H9 (cell line): Measurements from ENCODE around the gene TMPRSS6. TPM values are rescaled to one million over a fixed set of nuclear protein-coding genes. Genes with fewer than 3 reads are reported as not detected.

ENCODE experiments used
- DNase-seq: peaks from one replicate; pipeline ENCODE4 v3.0.0-alpha.2; 2017
- H2AFZ ChIP-seq: one replicate; pipeline ENCODE4 v1.6.1; 2013; ENCODE audit warnings: mild to moderate bottlenecking, low read length, control low read depth, moderate library complexity
- H2AK5ac ChIP-seq: 2 replicates; pipeline ENCODE4 v1.6.1; 2013; ENCODE audit warnings: low read length, control low read depth, mixed read lengths; ENCODE audit not compliant: insufficient read length
- H2BK120ac ChIP-seq: one replicate; pipeline ENCODE4 v1.6.1; 2013; ENCODE audit warnings: low read depth, mild to moderate bottlenecking, low read length, control low read depth, inconsistent platforms; ENCODE audit not compliant: poor library complexity, severe bottlenecking
- H2BK12ac ChIP-seq: 2 replicates; pipeline ENCODE4 v1.6.1; 2013; ENCODE audit warnings: low read length, control low read depth, mixed read lengths, low read depth; ENCODE audit not compliant: insufficient read length
- H2BK15ac ChIP-seq: 2 replicates; pipeline ENCODE4 v1.6.1; 2013; ENCODE audit warnings: low read depth, low read length, control low read depth
- H2BK20ac ChIP-seq: one replicate; pipeline ENCODE4 v1.6.1; 2013; ENCODE audit warnings: low read depth, mild to moderate bottlenecking, low read length, control low read depth, inconsistent platforms; ENCODE audit not compliant: poor library complexity, severe bottlenecking
- H2BK5ac ChIP-seq: 2 replicates; pipeline ENCODE4 v1.6.1; 2013; ENCODE audit warnings: low read length, control low read depth, mixed read lengths; ENCODE audit not compliant: insufficient read length
- H3K14ac ChIP-seq: 2 replicates; pipeline ENCODE4 v1.6.1; 2013; ENCODE audit warnings: low read length, control low read depth; ENCODE audit not compliant: insufficient read depth
- H3K18ac ChIP-seq: 2 replicates; pipeline ENCODE4 v1.6.1; 2013; ENCODE audit warnings: low read depth, mild to moderate bottlenecking, mixed read lengths, low read length, control low read depth; ENCODE audit not compliant: insufficient read length
- H3K23ac ChIP-seq: 2 replicates; pipeline ENCODE4 v1.6.1; 2013; ENCODE audit warnings: low read length, control low read depth, mixed read lengths, low read depth; ENCODE audit not compliant: insufficient read length
- H3K23me2 ChIP-seq: 2 replicates; pipeline ENCODE4 v1.6.1; 2013; ENCODE audit warnings: low read depth, mild to moderate bottlenecking, mixed read lengths, low read length, control low read depth; ENCODE audit not compliant: insufficient read length, poor library complexity, severe bottlenecking
- H3K27ac ChIP-seq: 2 replicates; pipeline ENCODE4 v1.5.1; 2013; ENCODE audit warnings: low read length, control low read depth, mixed read lengths, low read depth; ENCODE audit not compliant: insufficient read length
- H3K27me3 ChIP-seq: 2 replicates; pipeline ENCODE4 v1.6.1; 2013; ENCODE audit warnings: low read length, control low read depth, inconsistent platforms; ENCODE audit not compliant: insufficient read depth
- H3K4ac ChIP-seq: 2 replicates; pipeline ENCODE4 v1.6.1; 2013; ENCODE audit warnings: low read depth, mild to moderate bottlenecking, control low read depth, inconsistent platforms, low read length, moderate library complexity
- H3K4me1 ChIP-seq: 2 replicates; pipeline ENCODE4 v1.6.1; 2013; ENCODE audit warnings: low read length, control low read depth, inconsistent platforms; ENCODE audit not compliant: insufficient read depth
- H3K4me2 ChIP-seq: 2 replicates; pipeline ENCODE4 v1.6.1; 2013; ENCODE audit warnings: low read length, control low read depth, mixed read lengths; ENCODE audit not compliant: insufficient read length, insufficient read depth
- H3K56ac ChIP-seq: 2 replicates; pipeline ENCODE4 v1.6.1; 2013; ENCODE audit warnings: low read depth, mild to moderate bottlenecking, mixed read lengths, low read length, control low read depth; ENCODE audit not compliant: insufficient read length
- H3K79me1 ChIP-seq: 2 replicates; pipeline ENCODE4 v1.6.1; 2013; ENCODE audit warnings: low read depth, mild to moderate bottlenecking, moderate library complexity, low read length, control low read depth, inconsistent platforms; ENCODE audit not compliant: insufficient read depth, poor library complexity, severe bottlenecking
- H3K79me2 ChIP-seq: 2 replicates; pipeline ENCODE4 v1.6.1; 2013; ENCODE audit warnings: low read length, control low read depth, inconsistent platforms; ENCODE audit not compliant: insufficient read depth
- H3K9ac ChIP-seq: 2 replicates; pipeline ENCODE4 v1.6.1; 2013; ENCODE audit warnings: low read length, control low read depth, mixed read lengths; ENCODE audit not compliant: insufficient read length; ENCODE audit errors: extremely low read depth
- H3K9me3 ChIP-seq: one replicate; pipeline ENCODE4 v1.6.1; 2013; ENCODE audit warnings: low read depth, low read length, inconsistent platforms; ENCODE audit not compliant: control insufficient read depth
- H3T11ph ChIP-seq: one replicate; pipeline ENCODE4 v1.6.1; 2013; ENCODE audit warnings: mild to moderate bottlenecking, low read length, control low read depth, inconsistent platforms
- H4K20me1 ChIP-seq: one replicate; pipeline ENCODE4 v1.6.1; 2013; ENCODE audit not compliant: control insufficient read depth, insufficient read length, insufficient read depth
- H4K5ac ChIP-seq: 2 replicates; pipeline ENCODE4 v1.6.1; 2013; ENCODE audit warnings: low read depth, mild to moderate bottlenecking, mixed read lengths, low read length, control low read depth; ENCODE audit not compliant: insufficient read length
- H4K8ac ChIP-seq: replicated peaks from 2 replicates; pipeline ENCODE4 v1.6.1; 2013; ENCODE audit warnings: low read length, control low read depth, mixed read lengths, low read depth; ENCODE audit not compliant: insufficient read length
- H4K91ac ChIP-seq: 2 replicates; pipeline ENCODE4 v1.6.1; 2013; ENCODE audit warnings: low read depth, mild to moderate bottlenecking, moderate library complexity, mixed read lengths, low read length, control low read depth; ENCODE audit not compliant: insufficient read length
- H3K27ac Mint-ChIP-seq, 3 experiments: 2 replicates in 2 of 3; 3 replicates in 1 of 3; pipeline ENCODE4 v1.8.0; 2020 to 2021; ENCODE audit warnings: mixed read lengths in 3 of 3, mild to moderate bottlenecking in 1 of 3, moderate library complexity in 1 of 3
- H3K27me3 Mint-ChIP-seq: 2 replicates; pipeline ENCODE4 v1.8.0; 2021; ENCODE audit warnings: low read depth, mild to moderate bottlenecking, moderate library complexity, mixed read lengths
- H3K36me3 Mint-ChIP-seq, 3 experiments: 2 replicates in 2 of 3; 3 replicates in 1 of 3; pipeline ENCODE4 v1.8.0; 2020 to 2021; ENCODE audit warnings: low read depth in 3 of 3, mixed read lengths in 3 of 3; ENCODE audit not compliant: insufficient read depth in 1 of 3
- H3K4me1 Mint-ChIP-seq, 2 experiments: 2 replicates each; pipeline ENCODE4 v1.8.0; 2020; ENCODE audit warnings: mixed read lengths in 2 of 2
- H3K4me3 Mint-ChIP-seq, 2 experiments: 2 replicates in 1 of 2; 3 replicates in 1 of 2; pipeline ENCODE4 v1.8.0; 2020 to 2021; ENCODE audit warnings: mild to moderate bottlenecking in 2 of 2, mixed read lengths in 2 of 2, moderate library complexity in 1 of 2
- H3K9me3 Mint-ChIP-seq, 2 experiments: 2 replicates in 1 of 2; 3 replicates in 1 of 2; pipeline ENCODE4 v1.8.0; 2020; ENCODE audit warnings: mild to moderate bottlenecking in 2 of 2, mixed read lengths in 2 of 2, moderate library complexity in 1 of 2
- CTCF ChIP-seq: fragments of 200-600 bp; sonication (generic); conservative IDR thresholded peaks from 3 replicates; pipeline ENCODE4 v1.8.0; 2021; ENCODE audit warnings: antibody characterized with exemption, mild to moderate bottlenecking
- WGBS: extraction: QIAGEN DNeasy Blood & Tissue Kit; methylation state at CpG from one replicate; pipeline ENCODE4 v1.1.7; 2013; ENCODE audit warnings: missing lambda C conversion rate, low lambda C conversion rate, mixed read lengths; ENCODE audit not compliant: insufficient read length; ENCODE audit errors: extremely low coverage; 5-methylcytosine and 5-hydroxymethylcytosine counted together
- total RNA-seq: library from RNA; stranded (reverse); gene quantifications from 2 replicates; pipeline ENCODE4 v1.2.1, GENCODE V29; 2021

The TMPRSS6 gene
- total RNA-seq, 1 experiment from 2014 or later: not detected

DNA sequence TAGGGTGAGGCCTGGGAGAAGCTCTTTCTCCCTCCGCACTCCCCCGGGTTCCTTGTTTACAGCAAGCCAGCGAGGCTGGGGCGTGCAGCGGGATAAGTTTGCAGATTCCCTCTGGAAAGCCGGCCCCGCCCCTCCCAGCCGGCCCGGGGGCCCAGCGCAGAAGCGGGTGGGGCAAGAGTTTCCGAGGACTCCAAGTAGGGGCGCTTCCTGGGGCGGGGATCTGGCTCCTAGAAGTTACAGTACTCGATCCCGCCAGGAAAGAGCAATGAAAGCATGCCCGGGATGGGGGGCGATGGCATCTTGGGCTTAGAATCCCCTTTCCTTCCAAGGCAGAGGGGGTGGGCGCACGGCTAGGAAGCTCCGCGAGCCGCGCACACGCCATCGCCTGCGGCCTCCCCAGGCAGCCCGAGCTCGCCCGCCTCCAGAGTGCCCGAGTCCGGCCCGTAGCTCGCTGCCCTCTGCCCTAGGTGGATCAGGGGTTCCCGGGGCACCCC, 90.7 kb downstream of the TMPRSS6 start:
- peak overlapping the region; percentile 80 to 86 for H3K4me3 Mint-ChIP-seq
- Histone ChIP-seq H3K23me2 (peaks cover 3% of the 10 kb centered on the region), H3K79me1 (no peaks in the 10 kb centered on the region), H2AK5ac (no peak overlapping the region), H2BK20ac (no peak overlapping the region), H4K8ac (no peak overlapping the region), H3K14ac (peak overlapping the region; percentile 76), H3K9ac (peak overlapping the region; percentile 62), H2BK12ac (no peak overlapping the region), H3K56ac (no peak overlapping the region), H2BK120ac (no peak overlapping the region), H3K4ac (no peak overlapping the region), H3K79me2 (peaks cover 2% of the 10 kb centered on the region; the same call in 1 of the 2 replicates), H4K5ac (no peak overlapping the region), H4K91ac (no peak overlapping the region), H3K4me2 (peak overlapping the region; percentile 64), H3K23ac (no peak overlapping the region), H2BK15ac (no peak overlapping the region), H3K27ac (no peak overlapping the region), H4K20me1 (peaks cover 3% of the 10 kb centered on the region), H2AFZ (no peak overlapping the region), H3T11ph (no peak overlapping the region), H2BK5ac (no peak overlapping the region), H3K4me1 (peaks cover 6% of the 10 kb centered on the region; the same call in 1 of the 2 replicates), H3K18ac (peak overlapping the region; percentile 4), H3K27me3 (no peaks in the 10 kb centered on the region), H3K9me3 (no peaks in the 10 kb centered on the region)
- H3K27ac Mint-ChIP-seq: peak overlapping the region in 1 of 3 experiments; percentile 68; a peak in 1 of 7 replicates
- H3K27me3 Mint-ChIP-seq: no peaks in the 10 kb centered on the region
- DNase-seq: peak; percentile 65
- no peaks in the 10 kb centered on the region for H3K9me3 Mint-ChIP-seq
- peaks cover 5 to 19% (median 13%) of the 10 kb centered on the region in 3 experiments; a peak in 6 of 7 replicates for H3K36me3 Mint-ChIP-seq
- WGBS: no CpG with 5 or more reads among the region's 35 CpGs
- H3K4me1 Mint-ChIP-seq: peaks cover 23 to 37% of the 10 kb centered on the region in 2 experiments
- TF ChIP-seq CTCF: no peak
